Epidermal melanocyte (primary cell): Measurements from ENCODE around the gene GJC1.

ENCODE experiments used
- DNase-seq: peaks from one replicate; pipeline ENCODE4 v3.0.0; 2011; ENCODE audit warnings: low spot score; ENCODE audit not compliant: insufficient read length

The GJC1 gene

GRCh38 chr17:44804302-44805089, 25.6 kb downstream of the GJC1 start:
- DNase-seq: peak; percentile 52

DNA sequence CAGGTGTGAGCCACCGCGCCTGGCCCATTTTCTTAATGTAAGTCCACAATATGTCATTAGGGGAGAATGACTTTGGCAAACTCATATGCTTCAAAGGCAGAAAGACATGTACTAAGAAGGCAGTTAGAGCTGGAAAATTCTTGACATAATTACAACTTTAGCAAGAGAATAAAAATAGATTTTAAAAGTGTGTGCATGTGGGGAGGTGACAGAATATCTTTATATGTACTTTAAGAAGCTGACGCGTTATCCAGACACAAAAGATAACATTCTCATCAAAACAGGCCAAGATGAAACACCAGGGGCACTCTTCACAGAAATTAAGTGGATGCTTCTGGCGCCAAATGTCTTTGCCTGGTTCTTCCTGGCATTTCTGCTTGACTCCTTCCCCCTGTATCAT, 28.2 kb downstream of the GJC1 start:
- DNase-seq: no peak

GRCh38 chr17:44798356-44798755, 31.7 kb downstream of the GJC1 start:
- DNase-seq: no peak

GRCh38 chr17:44797802-44798201, 32.3 kb downstream of the GJC1 start:
- DNase-seq: no peak

DNA sequence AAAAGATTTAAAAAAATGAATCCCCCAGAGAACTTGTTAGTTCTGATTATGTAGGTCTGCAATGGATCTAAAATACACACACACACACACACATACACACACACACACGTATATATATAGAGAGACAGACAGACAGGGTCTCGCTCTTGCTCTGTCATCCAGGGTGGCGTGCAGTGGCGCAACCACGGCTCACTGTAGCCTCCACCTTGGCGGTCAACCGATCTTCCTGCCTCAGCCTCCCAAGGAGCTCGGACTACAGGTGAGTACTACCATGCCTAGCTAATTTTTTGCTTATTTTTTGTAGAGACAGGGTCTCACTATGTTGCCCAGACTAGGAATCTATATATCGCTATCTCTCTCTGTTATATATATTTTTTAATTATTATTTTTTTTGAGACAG, 33.4 kb downstream of the GJC1 start:
- no peak for DNase-seq

- no peak for DNase-seq
Measured at GRCh38 chr17:44795928-44796327, 34.2 kb downstream of the GJC1 start.

DNA sequence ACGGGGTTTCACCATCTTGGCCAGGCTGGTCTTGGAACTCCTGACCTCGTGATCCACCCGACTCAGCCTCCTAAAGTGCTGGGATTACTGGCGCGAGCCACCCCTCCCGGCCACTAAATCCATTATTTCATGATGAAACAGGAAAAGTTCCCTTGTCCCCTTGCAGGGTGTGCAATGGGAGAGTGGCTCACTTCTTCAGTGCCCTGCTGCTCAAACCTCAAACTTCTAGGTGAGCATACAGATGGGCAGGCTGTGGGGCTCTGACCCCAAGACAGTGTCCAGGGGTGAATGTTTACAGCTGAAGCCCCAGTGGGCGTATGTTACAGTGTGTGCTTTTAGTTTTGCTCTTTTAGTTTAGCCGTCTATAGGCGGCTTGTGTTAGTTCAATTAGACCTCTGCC, 34.7 kb downstream of the GJC1 start:
- DNase-seq: no peak

DNA sequence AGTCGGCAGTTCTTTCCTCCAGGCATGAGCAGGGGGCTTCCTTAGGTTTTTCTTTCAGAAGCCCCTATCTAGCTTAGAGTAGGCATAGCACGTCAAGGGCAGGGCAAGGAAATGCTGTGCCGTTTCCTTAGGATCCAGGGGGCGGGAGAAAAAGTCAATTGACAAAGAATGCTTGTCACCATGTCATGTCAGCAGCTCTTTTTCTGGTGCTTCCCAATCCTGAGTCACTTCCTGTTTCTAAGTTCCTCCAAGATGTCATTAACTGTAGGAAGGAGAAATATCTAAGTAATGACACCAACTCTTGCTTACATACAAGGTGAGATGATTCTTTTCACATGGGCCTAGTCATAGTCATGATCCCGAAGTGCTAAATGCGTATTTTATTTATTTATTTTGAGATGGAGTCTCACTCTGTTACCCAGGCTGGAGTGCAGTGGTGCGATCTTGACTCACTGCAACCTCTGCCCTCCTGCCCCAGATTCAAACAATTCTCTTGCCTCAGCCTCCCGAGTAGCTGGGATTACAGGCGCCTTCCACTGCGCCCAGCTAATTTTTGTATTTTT, 35.2 kb downstream of the GJC1 start:
- DNase-seq: no peak

- no peak for DNase-seq
Measured at GRCh38 chr17:44793885-44794842, 35.9 kb downstream of the GJC1 start.

DNA sequence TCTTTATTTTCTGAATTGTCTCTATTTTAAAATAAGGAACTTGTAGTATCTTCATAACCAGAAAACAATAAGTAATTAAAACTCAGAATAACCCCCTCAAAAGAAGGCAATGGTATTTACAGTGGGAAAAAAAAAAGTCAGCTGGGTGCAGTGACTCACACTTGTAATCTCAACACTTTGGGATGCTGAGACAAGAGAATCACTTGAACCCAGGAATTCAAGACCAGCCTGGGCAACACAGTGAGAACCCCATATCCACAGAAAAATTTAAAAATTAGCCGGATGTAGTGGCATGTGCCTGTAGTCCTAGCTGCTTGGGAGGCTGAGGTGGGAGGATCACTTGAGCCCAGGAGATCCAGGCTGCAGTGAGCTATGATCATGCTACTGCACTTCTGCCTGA, 37.8 kb downstream of the GJC1 start:
- DNase-seq: no peak

GRCh38 chr17:44788139-44788538, 41.9 kb downstream of the GJC1 start:
- DNase-seq: no peak

DNA sequence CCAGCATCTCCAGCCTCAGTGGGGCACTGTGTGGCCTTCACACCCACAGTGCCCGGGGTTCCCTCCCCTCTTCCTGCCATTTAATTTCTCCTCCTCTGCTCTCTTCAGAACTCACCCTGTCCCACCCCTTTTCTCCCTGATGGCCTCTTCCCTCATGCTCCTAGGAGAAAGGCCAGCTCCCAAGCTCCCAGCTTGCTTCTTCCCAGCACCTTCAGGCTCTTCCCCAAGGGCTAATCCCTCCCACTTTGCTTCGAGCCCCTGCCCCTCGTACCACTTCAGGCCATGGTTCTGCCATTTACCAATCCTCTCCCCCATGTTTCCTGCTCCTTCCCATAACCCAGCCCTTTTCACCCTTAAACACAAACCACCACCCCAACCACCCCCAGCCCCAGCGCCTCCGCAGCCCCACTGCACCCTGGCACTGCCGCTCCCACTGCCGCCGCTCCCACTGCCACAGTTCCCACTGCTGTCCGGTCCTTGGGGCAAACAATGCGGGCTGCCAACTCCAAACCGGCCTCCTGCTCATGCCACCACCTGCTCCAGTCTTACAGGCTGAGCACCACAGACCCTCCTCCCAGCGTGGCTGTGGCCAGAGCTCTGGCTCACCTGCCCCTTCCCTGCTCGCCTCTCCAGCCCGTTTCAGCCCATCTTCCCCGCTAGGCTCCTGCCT, 42.7 kb downstream of the GJC1 start:
- DNase-seq: no peak

- no peak for DNase-seq
Measured at GRCh38 chr17:44786551-44787081, 43.5 kb downstream of the GJC1 start.

GRCh38 chr17:44785921-44786320, 44.2 kb downstream of the GJC1 start:
- no peak for DNase-seq

- no peak for DNase-seq
Measured at GRCh38 chr17:44782326-44782850, 47.7 kb downstream of the GJC1 start.

GRCh38 chr17:44781551-44782325, 48.3 kb downstream of the GJC1 start:
- DNase-seq: no peak

DNA sequence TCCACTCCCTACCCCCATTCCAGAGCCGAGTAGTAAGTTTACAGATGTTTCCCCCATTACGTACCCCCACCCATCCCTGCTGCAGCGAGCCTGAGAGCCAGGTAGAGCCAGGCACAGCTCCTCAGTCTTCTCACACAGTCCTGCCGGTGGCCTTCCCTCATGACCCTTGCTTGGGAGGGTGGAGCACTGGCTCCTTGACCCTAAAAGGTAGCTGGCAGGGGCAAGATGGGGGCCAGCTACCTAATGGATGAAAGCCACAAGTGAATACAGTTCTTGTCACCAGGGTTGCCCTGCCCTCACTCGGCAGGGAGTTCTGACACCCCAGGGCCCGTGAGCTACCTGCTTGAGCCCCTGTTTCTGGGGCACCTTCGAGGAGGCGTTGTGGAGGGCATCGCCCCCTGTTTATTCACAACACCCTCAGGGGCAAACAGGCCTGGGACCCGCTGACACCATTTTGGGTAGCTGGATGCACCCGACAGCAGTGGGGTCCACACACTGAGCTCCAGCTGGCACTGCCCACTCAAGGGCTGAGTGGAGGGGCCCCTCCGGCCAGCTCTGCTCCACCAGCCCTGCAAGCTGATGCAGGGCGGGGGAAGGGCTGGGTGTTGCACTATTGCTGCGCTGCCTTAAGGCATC, 49.1 kb downstream of the GJC1 start:
- DNase-seq: no peak

GRCh38 chr17:44780161-44780560, 49.9 kb downstream of the GJC1 start:
- no peak for DNase-seq

GRCh38 chr17:44779211-44780025, 50.7 kb downstream of the GJC1 start:
- no peak for DNase-seq
